Liver (tissue), 9 donors: ENCODE data around the gene ENPP7. TPM values are rescaled to one million over a fixed set of nuclear protein-coding genes. Genes with fewer than 3 reads are reported as not detected.
A peak's percentile ranks its signal among the peaks of the same experiment; 100 is the strongest.

ENCODE experiments used
- DNase-seq: peaks from one replicate; pipeline ENCODE4 v3.0.0-alpha.2; 2017; ENCODE audit warnings: low spot score
- H3K27ac ChIP-seq, 2 donors: one replicate each; pipeline ENCODE4 v1.7.0; 2013; ENCODE audit warnings: inconsistent platforms in 2 of 2, low read length in 2 of 2, control low read depth in 1 of 2, low read depth in 1 of 2, mild to moderate bottlenecking in 1 of 2
- H3K27me3 ChIP-seq, 4 donors: one replicate each; pipeline versions ENCODE4 v1.6.1 to v1.7.0; 2013; ENCODE audit warnings: low read length in 3 of 4, inconsistent platforms in 1 of 4, mild to moderate bottlenecking in 1 of 4, moderate library complexity in 1 of 4; ENCODE audit not compliant: control insufficient read depth in 4 of 4, insufficient read depth in 4 of 4
- H3K36me3 ChIP-seq, 4 donors: one replicate each; pipeline versions ENCODE4 v1.6.1 to v1.7.0; 2013; ENCODE audit warnings: low read length in 3 of 4, mild to moderate bottlenecking in 3 of 4, low read depth in 1 of 4, moderate library complexity in 1 of 4; ENCODE audit not compliant: control insufficient read depth in 4 of 4, insufficient read depth in 3 of 4
- H3K4me1 ChIP-seq, 4 donors: one replicate each; pipeline versions ENCODE4 v1.6.1 to v1.7.0; 2013; ENCODE audit warnings: low read length in 3 of 4, mild to moderate bottlenecking in 3 of 4, moderate library complexity in 1 of 4; ENCODE audit not compliant: control insufficient read depth in 4 of 4, insufficient read depth in 4 of 4
- H3K4me3 ChIP-seq, 3 donors: one replicate each; pipeline versions ENCODE4 v1.6.1 to v1.7.0; 2013; ENCODE audit warnings: low read length in 3 of 3, control low read depth in 1 of 3, low read depth in 1 of 3, mild to moderate bottlenecking in 1 of 3
- H3K9ac ChIP-seq, 2 donors: one replicate each; pipeline ENCODE4 v1.7.0; 2013; ENCODE audit warnings: low read length in 2 of 2, mild to moderate bottlenecking in 2 of 2, moderate library complexity in 2 of 2, control low read depth in 1 of 2, low read depth in 1 of 2
- H3K9me3 ChIP-seq, 4 donors: one replicate each; pipeline versions ENCODE4 v1.6.1 to v1.7.0; 2013; ENCODE audit warnings: low read length in 3 of 4; ENCODE audit not compliant: control insufficient read depth in 4 of 4
- EGR1 ChIP-seq, 2 donors: IDR thresholded peaks; 2 replicates each; pipeline ENCODE4 v1.6.1; 2016 to 2018; ENCODE audit warnings: antibody characterized with exemption in 2 of 2, low read depth in 2 of 2
- FOXA1 ChIP-seq: IDR thresholded peaks from 2 replicates; pipeline ENCODE4 v1.6.1; 2016; ENCODE audit warnings: antibody characterized with exemption
- FOXA2 ChIP-seq: IDR thresholded peaks from 2 replicates; pipeline ENCODE4 v1.6.1; 2016; ENCODE audit warnings: antibody characterized with exemption
- RAD21 ChIP-seq, 2 donors: IDR thresholded peaks; 2 replicates each; pipeline ENCODE4 v1.6.1; 2016; ENCODE audit warnings: antibody characterized with exemption in 2 of 2, mild to moderate bottlenecking in 2 of 2
- RXRA ChIP-seq, 2 donors: IDR thresholded peaks; 2 replicates each; pipeline ENCODE4 v1.6.1; 2017 to 2018; ENCODE audit warnings: antibody characterized with exemption in 2 of 2, mild to moderate bottlenecking in 1 of 2
- SP1 ChIP-seq: IDR thresholded peaks from 2 replicates; pipeline ENCODE4 v1.6.1; 2018; ENCODE audit warnings: antibody characterized with exemption, mild to moderate bottlenecking
- YY1 ChIP-seq: IDR thresholded peaks from 2 replicates; pipeline ENCODE4 v1.6.1; 2016; ENCODE audit warnings: antibody characterized with exemption, mild to moderate bottlenecking
- WGBS: extraction: QIAGEN DNeasy Blood & Tissue Kit; methylation state at CpG from one replicate; pipeline ENCODE4 v1.1.7; 2013; 5-methylcytosine and 5-hydroxymethylcytosine counted together
- polyA plus RNA-seq, 2 donors: library from polyadenylated mRNA; stranded (reverse) in 1 of 2; unstranded in 1 of 2; fragments of 200-250 nt in 1 of 2; fragments of >200 nt in 1 of 2; fragmentation: Nextera tagmentation in 1 of 2; extraction: Ambion mirVana in 1 of 2; gene quantifications; one replicate each; pipeline versions ENCODE4 v1.2.1 to v1.2.3, GENCODE V29; 2013 to 2015
- total RNA-seq, 2 donors: library from RNA; depleted of rRNA; stranded (reverse); fragments of >200 nt; gene quantifications; one replicate each; pipeline ENCODE4 v1.2.3, GENCODE V29; 2014
- TF ChIP-seq, protein P1 (sequence below): fragments of 150-350 bp; IDR thresholded peaks from 2 replicates; pipeline ENCODE4 v1.5.1; 2017; ENCODE audit warnings: improper control_type of control experiment, low read depth, low read length; ENCODE audit not compliant: missing input control
- TF ChIP-seq, protein P2 (sequence below): IDR thresholded peaks from 2 replicates; pipeline ENCODE4 v1.6.1; 2016; ENCODE audit warnings: antibody characterized with exemption
- TF ChIP-seq, protein P3 (sequence below): IDR thresholded peaks from 2 replicates; pipeline ENCODE4 v1.6.1; 2016; ENCODE audit warnings: antibody characterized with exemption
- TF ChIP-seq, protein P4 (sequence below): IDR thresholded peaks from 2 replicates; pipeline ENCODE4 v1.6.1; 2016; ENCODE audit warnings: antibody characterized with exemption, mild to moderate bottlenecking
- donor health status: healthy.
- donor health status: healthy.
- donor health status: healthy.
- donor health status: healthy.
- donor health status: healthy.

The ENPP7 gene
- total and polyA plus RNA-seq, 4 donors, result 1.7 to 12.0 (median 3.9) TPM

DNA sequence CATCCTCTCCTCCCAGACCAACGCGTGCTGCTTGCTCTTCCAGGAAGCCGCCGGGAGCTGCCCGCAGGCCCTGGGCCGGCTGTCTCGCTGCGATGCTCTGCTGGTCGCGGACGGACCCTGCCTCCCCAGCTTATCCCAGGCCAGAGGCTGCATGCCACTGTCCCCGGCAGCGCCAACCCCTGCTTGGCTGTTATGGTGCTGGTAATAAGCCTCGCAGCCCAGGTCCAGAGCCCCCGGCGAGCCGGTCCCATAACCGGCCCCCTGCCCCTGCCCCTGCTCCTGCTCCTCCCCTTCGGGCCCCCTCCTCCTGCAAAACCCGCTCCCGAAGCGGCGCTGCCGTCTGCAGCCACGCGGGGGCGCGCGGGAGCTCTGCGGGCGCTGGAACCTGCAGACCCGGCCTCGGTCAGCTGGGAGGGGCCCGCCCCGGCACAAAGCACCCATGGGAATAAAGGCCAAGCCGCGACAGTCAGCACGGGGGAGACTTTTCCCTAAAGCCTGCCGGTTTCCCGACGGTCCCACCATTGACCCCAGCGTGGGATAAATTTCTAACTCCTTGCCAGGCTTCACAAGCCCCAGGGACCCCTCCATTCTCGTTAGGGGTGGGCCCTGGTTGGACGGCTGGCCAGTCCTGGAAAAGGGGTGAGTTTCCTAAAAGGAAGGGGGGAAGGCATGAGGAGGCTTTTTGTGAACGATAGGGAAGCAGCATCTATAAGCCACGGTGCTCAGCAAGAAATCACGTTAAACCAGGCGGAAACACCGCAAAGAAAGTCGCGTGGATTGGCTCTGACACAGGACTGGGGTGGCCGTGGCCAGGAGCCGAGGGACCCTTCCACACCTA, 11.2 kb downstream of the ENPP7 start:
- peak; percentile 82 for DNase-seq
- WGBS, result 9% methylated on average over 53 of the region's 53 CpGs
- no peak overlapping the region for H3K4me3 ChIP-seq
- no peak overlapping the region for H3K9ac ChIP-seq
- peaks cover 0 to 3% (median under 1%) of the 10 kb centered on the region in 4 donors for H3K27me3 ChIP-seq
- H3K9me3 ChIP-seq, result no peaks in the 10 kb centered on the region
- TF ChIP-seq, protein P1, sequence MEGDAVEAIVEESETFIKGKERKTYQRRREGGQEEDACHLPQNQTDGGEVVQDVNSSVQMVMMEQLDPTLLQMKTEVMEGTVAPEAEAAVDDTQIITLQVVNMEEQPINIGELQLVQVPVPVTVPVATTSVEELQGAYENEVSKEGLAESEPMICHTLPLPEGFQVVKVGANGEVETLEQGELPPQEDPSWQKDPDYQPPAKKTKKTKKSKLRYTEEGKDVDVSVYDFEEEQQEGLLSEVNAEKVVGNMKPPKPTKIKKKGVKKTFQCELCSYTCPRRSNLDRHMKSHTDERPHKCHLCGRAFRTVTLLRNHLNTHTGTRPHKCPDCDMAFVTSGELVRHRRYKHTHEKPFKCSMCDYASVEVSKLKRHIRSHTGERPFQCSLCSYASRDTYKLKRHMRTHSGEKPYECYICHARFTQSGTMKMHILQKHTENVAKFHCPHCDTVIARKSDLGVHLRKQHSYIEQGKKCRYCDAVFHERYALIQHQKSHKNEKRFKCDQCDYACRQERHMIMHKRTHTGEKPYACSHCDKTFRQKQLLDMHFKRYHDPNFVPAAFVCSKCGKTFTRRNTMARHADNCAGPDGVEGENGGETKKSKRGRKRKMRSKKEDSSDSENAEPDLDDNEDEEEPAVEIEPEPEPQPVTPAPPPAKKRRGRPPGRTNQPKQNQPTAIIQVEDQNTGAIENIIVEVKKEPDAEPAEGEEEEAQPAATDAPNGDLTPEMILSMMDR, result peak; percentile 81
- TF ChIP-seq, protein P2, sequence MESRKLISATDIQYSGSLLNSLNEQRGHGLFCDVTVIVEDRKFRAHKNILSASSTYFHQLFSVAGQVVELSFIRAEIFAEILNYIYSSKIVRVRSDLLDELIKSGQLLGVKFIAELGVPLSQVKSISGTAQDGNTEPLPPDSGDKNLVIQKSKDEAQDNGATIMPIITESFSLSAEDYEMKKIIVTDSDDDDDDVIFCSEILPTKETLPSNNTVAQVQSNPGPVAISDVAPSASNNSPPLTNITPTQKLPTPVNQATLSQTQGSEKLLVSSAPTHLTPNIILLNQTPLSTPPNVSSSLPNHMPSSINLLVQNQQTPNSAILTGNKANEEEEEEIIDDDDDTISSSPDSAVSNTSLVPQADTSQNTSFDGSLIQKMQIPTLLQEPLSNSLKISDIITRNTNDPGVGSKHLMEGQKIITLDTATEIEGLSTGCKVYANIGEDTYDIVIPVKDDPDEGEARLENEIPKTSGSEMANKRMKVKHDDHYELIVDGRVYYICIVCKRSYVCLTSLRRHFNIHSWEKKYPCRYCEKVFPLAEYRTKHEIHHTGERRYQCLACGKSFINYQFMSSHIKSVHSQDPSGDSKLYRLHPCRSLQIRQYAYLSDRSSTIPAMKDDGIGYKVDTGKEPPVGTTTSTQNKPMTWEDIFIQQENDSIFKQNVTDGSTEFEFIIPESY, result no peak
- TF ChIP-seq, protein P3, sequence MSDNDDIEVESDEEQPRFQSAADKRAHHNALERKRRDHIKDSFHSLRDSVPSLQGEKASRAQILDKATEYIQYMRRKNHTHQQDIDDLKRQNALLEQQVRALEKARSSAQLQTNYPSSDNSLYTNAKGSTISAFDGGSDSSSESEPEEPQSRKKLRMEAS, result no peak
- TF ChIP-seq RXRA (IDR thresholded peaks at IDR 0.05), result no peak
- TF ChIP-seq EGR1 (IDR thresholded peaks at IDR 0.05; ENCODE audit: low read depth in 2 of 2), result no peak
- TF ChIP-seq RAD21 (IDR thresholded peaks at IDR 0.05), result peak; percentile 71 to 80
- no peak overlapping the region for H3K27ac ChIP-seq
- H3K36me3 ChIP-seq, result no peaks in the 10 kb centered on the region
- peaks cover 7 to 22% (median 11%) of the 10 kb centered on the region in 4 donors for H3K4me1 ChIP-seq

DNA sequence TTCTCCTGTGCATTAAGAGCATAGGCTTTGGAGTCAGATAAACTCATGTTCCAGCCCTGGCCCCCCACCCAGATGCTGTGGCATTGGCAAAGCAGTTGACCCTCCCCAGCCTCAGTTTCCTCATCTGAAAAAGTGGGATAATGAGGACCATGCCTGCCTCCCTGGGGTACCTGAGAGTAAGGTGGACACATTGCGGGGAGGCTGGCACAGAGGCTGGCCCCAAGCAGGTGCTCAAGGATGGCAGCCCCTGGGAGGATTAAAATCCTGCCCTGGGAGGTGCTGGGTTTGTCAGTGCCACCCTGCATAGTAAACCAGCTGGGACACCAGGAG, 11.8 kb downstream of the ENPP7 start:
- Histone ChIP-seq H3K36me3 (peaks cover 0 to under 1% (median 0%) of the 10 kb centered on the region in 4 donors), H3K9me3 (no peaks in the 10 kb centered on the region), H3K27me3 (peaks cover 0 to 3% (median 1%) of the 10 kb centered on the region in 4 donors), H3K4me3 (no peak overlapping the region), H3K27ac (no peak overlapping the region), H3K9ac (no peak overlapping the region), H3K4me1 (peaks cover 7 to 18% (median 11%) of the 10 kb centered on the region in 4 donors)
- DNase-seq, result no peak
- no peak for TF ChIP-seq SP1
- no peak for TF ChIP-seq FOXA2
- no peak for TF ChIP-seq FOXA1
- TF ChIP-seq EGR1 (IDR thresholded peaks at IDR 0.05; ENCODE audit: low read depth in 2 of 2), result no peak
- TF ChIP-seq YY1, result no peak
- TF ChIP-seq, protein P4, sequence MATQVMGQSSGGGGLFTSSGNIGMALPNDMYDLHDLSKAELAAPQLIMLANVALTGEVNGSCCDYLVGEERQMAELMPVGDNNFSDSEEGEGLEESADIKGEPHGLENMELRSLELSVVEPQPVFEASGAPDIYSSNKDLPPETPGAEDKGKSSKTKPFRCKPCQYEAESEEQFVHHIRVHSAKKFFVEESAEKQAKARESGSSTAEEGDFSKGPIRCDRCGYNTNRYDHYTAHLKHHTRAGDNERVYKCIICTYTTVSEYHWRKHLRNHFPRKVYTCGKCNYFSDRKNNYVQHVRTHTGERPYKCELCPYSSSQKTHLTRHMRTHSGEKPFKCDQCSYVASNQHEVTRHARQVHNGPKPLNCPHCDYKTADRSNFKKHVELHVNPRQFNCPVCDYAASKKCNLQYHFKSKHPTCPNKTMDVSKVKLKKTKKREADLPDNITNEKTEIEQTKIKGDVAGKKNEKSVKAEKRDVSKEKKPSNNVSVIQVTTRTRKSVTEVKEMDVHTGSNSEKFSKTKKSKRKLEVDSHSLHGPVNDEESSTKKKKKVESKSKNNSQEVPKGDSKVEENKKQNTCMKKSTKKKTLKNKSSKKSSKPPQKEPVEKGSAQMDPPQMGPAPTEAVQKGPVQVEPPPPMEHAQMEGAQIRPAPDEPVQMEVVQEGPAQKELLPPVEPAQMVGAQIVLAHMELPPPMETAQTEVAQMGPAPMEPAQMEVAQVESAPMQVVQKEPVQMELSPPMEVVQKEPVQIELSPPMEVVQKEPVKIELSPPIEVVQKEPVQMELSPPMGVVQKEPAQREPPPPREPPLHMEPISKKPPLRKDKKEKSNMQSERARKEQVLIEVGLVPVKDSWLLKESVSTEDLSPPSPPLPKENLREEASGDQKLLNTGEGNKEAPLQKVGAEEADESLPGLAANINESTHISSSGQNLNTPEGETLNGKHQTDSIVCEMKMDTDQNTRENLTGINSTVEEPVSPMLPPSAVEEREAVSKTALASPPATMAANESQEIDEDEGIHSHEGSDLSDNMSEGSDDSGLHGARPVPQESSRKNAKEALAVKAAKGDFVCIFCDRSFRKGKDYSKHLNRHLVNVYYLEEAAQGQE, result no peak
- WGBS, result 87% methylated on average over 1 of the region's 1 CpG
